OCI-LY1 (cell line): ENCODE measurements around the gene TTC31.

Experiments used
- EZH2 ChIP-seq: fragments of 200-600 bp; sonication (generic), shearing (Covaris generic); IDR thresholded peaks from 2 replicates; pipeline ENCODE4 v1.8.0; 2017; ENCODE audit warnings: borderline replicate concordance, mixed run types, mild to moderate bottlenecking, antibody characterized with exemption, low read length, moderate library complexity, mixed read lengths
- TF ChIP-seq, protein P1 (sequence below): fragments of 200-600 bp; sonication (generic), shearing (Covaris generic); IDR thresholded peaks from 2 replicates; pipeline ENCODE4 v1.5.1; 2017; ENCODE audit warnings: mild to moderate bottlenecking, antibody characterized with exemption, low read length, moderate library complexity, mixed read lengths

DNA sequence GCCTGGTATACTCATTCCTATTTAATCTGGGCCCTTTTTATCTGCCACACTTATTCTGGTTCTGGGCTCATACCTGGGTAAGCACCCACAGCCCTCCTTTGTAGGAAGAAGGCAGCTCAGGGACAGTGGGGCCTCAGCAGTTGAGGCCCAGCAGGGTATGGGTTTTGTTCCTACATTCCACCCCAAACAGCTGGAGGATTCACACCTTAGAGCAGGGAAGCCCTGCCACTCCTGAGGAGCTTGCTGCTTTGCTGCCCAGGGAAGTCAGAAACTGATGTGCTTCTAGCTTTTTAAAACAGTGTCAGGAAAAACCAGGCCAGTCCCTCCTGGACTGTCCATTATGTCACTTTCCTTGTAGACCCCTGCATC, 17.7 kb downstream of the TTC31 start:
- TF ChIP-seq, protein P1, sequence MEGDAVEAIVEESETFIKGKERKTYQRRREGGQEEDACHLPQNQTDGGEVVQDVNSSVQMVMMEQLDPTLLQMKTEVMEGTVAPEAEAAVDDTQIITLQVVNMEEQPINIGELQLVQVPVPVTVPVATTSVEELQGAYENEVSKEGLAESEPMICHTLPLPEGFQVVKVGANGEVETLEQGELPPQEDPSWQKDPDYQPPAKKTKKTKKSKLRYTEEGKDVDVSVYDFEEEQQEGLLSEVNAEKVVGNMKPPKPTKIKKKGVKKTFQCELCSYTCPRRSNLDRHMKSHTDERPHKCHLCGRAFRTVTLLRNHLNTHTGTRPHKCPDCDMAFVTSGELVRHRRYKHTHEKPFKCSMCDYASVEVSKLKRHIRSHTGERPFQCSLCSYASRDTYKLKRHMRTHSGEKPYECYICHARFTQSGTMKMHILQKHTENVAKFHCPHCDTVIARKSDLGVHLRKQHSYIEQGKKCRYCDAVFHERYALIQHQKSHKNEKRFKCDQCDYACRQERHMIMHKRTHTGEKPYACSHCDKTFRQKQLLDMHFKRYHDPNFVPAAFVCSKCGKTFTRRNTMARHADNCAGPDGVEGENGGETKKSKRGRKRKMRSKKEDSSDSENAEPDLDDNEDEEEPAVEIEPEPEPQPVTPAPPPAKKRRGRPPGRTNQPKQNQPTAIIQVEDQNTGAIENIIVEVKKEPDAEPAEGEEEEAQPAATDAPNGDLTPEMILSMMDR: no peak
- no peak for TF ChIP-seq EZH2
